ENCODE measurements around the gene FCGR2B.
"Not testable (repeated sequence)": the region's sequence is repeated elsewhere in the genome, so short reads cannot be mapped to it uniquely, and the experiment has no call there.

GRCh38 chr1:161674447-161674846 lies 11.5 kb downstream of the FCGR2B start:
- not testable (repeated sequence) for TF ChIP-seq SP1 (IDR thresholded peaks at IDR 0.05; ENCODE audit: low read depth); CTCF (IDR thresholded peaks at IDR 0.05 in 2 of 3, conservative IDR thresholded peaks at IDR 0.05 in 1 of 3; ENCODE audit: borderline replicate concordance in 1 of 3, insufficient read depth in 1 of 3, low read depth in 2 of 3, low read length in 2 of 3); MAX (IDR thresholded peaks at IDR 0.05); EZH2 (IDR thresholded peaks at IDR 0.05); EGR1 (IDR thresholded peaks at IDR 0.05; ENCODE audit: low read depth)
